ENCODE data around the gene CSNK1E.

CSNK1E gene

DNA sequence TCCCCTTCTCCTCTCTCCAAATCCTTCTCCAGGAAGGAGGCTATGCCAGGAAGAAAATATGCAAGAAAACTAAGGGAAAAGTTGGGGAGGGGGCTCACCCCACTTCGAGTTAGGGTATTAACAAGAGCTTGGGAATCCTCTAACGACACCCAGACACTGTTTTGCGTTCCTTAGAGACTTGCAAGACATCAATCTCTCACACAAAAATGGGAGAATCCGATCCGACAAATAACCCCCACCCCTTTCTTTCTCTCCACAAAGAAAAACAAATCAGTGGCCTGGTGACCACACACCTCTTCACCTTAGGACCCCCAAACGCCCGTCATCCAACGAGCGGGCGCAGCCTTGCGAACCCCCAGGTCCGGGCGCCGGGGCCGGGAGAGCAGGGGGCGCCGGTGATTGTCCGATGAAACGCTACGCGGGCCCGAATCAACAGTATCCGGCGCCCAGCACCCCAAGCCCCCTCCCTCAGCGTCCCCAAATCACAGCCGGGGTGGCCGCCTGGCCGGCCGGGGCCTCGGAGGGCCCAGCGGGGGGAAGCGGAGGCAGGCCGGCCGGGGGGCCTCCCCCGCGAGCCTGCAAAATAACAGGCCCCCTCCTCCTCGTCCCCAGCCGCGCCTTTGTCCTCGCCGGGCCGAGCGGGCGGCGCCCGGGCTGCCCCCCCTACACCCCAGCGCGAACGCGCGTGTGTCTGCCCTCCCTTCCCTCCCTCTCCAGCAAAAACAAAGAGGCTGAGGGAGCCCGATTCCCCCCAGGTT is 690 bp downstream of the CSNK1E start:
- H3K27ac ChIP-seq: peak overlapping the region; percentile 100
- no peak for DNase-seq (ENCODE audit: low spot score)
- TF ChIP-seq, protein P1, sequence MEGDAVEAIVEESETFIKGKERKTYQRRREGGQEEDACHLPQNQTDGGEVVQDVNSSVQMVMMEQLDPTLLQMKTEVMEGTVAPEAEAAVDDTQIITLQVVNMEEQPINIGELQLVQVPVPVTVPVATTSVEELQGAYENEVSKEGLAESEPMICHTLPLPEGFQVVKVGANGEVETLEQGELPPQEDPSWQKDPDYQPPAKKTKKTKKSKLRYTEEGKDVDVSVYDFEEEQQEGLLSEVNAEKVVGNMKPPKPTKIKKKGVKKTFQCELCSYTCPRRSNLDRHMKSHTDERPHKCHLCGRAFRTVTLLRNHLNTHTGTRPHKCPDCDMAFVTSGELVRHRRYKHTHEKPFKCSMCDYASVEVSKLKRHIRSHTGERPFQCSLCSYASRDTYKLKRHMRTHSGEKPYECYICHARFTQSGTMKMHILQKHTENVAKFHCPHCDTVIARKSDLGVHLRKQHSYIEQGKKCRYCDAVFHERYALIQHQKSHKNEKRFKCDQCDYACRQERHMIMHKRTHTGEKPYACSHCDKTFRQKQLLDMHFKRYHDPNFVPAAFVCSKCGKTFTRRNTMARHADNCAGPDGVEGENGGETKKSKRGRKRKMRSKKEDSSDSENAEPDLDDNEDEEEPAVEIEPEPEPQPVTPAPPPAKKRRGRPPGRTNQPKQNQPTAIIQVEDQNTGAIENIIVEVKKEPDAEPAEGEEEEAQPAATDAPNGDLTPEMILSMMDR (conservative IDR thresholded peaks at IDR 0.05; ENCODE audit: low read depth): no peak
- CTCF ChIA-PET: no interaction called here
- POLR2A ChIA-PET (ENCODE audit: low non-redundant PET): no interaction called here

DNA sequence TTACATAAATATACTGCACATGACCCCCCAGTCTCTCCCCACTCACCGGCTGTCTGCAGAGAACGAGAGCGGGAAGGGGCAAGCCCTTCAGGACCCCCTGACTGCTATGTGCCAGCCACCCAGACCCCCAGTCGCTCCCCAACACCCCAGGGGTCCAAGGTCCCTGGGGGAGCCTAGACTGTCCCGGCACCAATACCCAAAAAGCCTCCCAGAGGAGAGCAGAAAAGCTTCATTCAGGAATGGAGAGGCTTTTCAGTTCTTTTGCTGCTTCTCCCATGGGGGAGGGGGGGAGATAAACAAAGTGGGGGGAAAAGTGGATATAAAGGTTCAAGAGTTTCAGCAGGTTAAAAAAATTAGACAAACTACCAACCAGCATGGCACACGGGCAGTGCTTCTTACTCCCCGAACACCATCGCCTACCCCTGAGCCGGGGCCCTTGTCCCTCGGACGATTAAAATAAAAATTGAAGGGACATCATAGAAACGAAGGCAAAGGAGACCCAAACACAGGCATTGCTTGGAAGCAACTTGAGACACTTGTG is 1.3 kb downstream of the CSNK1E start:
- peak overlapping the region; percentile 100 for H3K27ac ChIP-seq
- ChIA-PET POLR2A (ENCODE audit: low non-redundant PET) (interaction anchor here (0.6 kb wide), 1 partner anchor 86 kb away, joined by 8 read pairs; no protein-coding TSS in a partner anchor), CTCF (interaction anchor here (0.7 kb wide), 1 partner anchor 10 kb away, joined by 6 read pairs; no protein-coding TSS in a partner anchor)
- DNase-seq (ENCODE audit: low spot score): no peak
- TF ChIP-seq, protein P1 (conservative IDR thresholded peaks at IDR 0.05; ENCODE audit: low read depth): no peak

DNA sequence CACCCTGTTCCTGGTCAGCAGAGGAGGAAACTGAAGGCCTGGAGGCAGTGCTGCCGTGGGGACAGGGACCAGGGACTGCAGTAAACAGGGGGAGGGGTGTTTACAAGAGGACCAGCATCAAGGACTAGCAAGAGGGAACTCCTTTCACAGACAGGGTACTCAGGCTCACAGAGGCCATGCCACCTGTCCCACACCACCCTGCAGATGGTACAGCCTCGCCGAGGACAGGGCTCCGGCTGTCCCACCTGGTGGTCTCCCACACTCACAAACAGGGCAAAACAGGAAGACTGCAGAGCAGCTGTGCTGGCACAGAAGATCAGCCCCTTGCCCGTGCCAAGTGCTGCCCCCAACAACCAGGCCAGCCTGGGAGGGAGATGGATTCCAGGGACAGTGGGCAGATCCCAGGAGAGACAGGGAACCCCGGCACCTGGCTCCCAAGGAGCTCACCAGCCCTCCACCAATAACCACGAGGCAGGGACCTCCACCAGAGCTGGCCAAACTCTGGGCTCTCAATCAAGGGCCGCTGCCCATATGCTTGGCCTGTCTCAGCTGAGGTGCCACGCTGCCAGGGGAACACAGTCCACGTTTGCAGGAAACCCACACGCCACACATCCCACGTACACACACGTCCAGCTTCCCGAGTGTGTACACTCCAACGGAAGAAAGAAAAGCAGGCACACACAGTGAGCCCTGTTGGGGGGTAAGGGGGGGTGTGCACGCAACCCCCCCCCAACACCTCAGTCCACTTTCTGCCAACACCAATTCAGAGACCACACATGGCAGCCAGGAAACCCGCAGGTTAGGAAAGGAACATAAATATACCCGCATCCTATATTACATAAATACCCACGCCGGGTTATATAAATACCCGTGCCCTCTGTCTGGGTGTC is 2.1 kb downstream of the CSNK1E start:
- TF ChIP-seq, protein P1 (conservative IDR thresholded peaks at IDR 0.05; ENCODE audit: low read depth): no peak
- DNase-seq (ENCODE audit: low spot score): no peak
- peak overlapping the region; percentile 100 for H3K27ac ChIP-seq
- POLR2A ChIA-PET (ENCODE audit: low non-redundant PET): interaction anchor here (0.6 to 0.7 kb wide), 2 partner anchors 85 to 143 kb away, joined by 3 to 8 read pairs; no protein-coding TSS in a partner anchor
- CTCF ChIA-PET: interaction anchor here (0.7 kb wide), 2 partner anchors 9 to 491 kb away, joined by 3 to 6 read pairs; no protein-coding TSS in a partner anchor

DNA sequence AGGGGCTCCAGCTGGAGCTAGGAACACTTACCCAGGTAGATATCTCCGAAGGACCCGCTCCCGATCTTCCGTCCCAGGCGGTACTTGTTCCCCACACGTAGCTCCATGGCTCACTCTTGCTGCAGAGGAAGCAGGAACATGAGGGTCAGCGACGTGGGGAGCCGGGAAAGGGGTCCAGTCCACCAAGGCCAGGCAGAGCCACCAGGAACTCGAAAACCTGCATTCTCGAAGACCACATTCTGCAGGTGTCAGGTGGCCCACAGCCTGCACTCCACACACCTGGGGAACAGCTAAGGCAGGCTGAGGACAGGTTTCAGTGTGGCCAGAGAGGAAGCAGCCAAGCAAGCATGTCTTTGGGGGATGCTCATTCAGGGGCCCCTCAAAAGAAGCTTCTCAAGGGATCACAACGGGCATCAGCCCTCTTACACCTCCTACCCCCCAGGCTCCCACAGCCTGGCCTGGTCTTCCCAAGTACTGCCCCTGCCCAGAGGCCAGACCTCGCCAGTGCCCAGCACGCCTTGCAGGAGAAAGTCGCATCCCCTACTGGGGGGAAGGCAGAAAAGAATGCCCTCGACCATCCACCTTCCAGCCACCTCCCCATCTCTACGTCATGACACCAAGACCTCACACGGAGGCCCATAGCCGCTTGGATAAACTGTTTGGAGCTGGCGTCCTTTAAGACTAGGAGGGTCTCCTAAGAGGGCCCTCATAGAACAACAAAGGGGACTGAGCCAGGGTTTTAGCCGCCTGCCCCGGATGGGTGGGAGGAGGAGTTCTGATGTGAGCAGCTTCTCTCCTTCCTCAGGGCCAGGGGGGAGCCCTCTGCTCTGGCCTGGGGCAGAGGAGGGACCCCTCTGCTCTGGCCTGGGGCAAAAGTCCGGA is 2.9 kb downstream of the CSNK1E start:
- TF ChIP-seq, protein P1 (conservative IDR thresholded peaks at IDR 0.05; ENCODE audit: low read depth): no peak
- no peak for DNase-seq (ENCODE audit: low spot score)
- POLR2A ChIA-PET (ENCODE audit: low non-redundant PET): interaction anchor here (0.5 kb wide), 1 partner anchor 10 kb away, joined by 3 read pairs; no protein-coding TSS in a partner anchor
- H3K27ac ChIP-seq: peak overlapping the region; percentile 100
- CTCF ChIA-PET: no interaction called here

- ChIA-PET POLR2A (ENCODE audit: low non-redundant PET) (no interaction called here), CTCF (no interaction called here)
- peak overlapping the region; percentile 100 for H3K27ac ChIP-seq
- DNase-seq (ENCODE audit: low spot score): peak; percentile 69
- TF ChIP-seq, protein P1 (conservative IDR thresholded peaks at IDR 0.05; ENCODE audit: low read depth): no peak
Observed at GRCh38 chr22:38313384-38313955, 3.8 kb downstream of the CSNK1E start.
